Caco-2 (cell line): ENCODE data around the gene PLPP1. TPM values are rescaled to one million over a fixed set of nuclear protein-coding genes. Genes with fewer than 3 reads are reported as not detected.

Experiments
- BruUV-seq: library from RNA; stranded (reverse); fragments of 400-500 nt; replicated peaks from 2 replicates; lab custom pipeline; 2021; lab: Mats Ljungman, UMichigan
- CTCF ChIA-PET: fragments of 300-600 bp; sonication (Branson Sonifier 250); formaldehyde crosslinking; loops from one replicate; lab custom pipeline; 2022; ENCODE audit warnings: antibody characterized with exemption; lab: Charles Lee
- POLR2A ChIA-PET: fragments of 300-600 bp; sonication (Branson Sonifier 250); formaldehyde crosslinking; loops from one replicate; lab custom pipeline; 2022; ENCODE audit warnings: antibody characterized with exemption; lab: Charles Lee
- DNase-seq, 2 experiments: peaks; one replicate each; pipeline versions ENCODE4 v3.0.0 to v3.0.0-alpha.2; 2020 to 2022
- H3K27me3 ChIP-seq: replicated peaks from 2 replicates; pipeline ENCODE4 v1.6.0; 2011; ENCODE audit warnings: low read length; ENCODE audit not compliant: control insufficient read depth, insufficient read depth
- H3K36me3 ChIP-seq: 2 replicates; pipeline ENCODE4 v1.5.1; 2011; ENCODE audit warnings: low read length; ENCODE audit not compliant: control insufficient read depth, insufficient read depth
- H3K4me1 ChIP-seq: fragments of 250-450 bp; sonication (Bioruptor Pico); 2 replicates; pipeline ENCODE4 v1.5.1; 2020; ENCODE audit warnings: mild to moderate bottlenecking
- H3K4me3 ChIP-seq: 2 replicates; pipeline ENCODE4 v1.5.1; 2011; ENCODE audit warnings: low read depth, mild to moderate bottlenecking, control low read depth, low read length
- H3K9me3 ChIP-seq: fragments of 250-450 bp; sonication (Bioruptor Pico); 2 replicates; pipeline ENCODE4 v1.5.1; 2020; ENCODE audit warnings: mild to moderate bottlenecking, moderate library complexity
- H3K27ac Mint-ChIP-seq: one replicate; pipeline ENCODE4 v1.8.0; 2022; ENCODE audit warnings: mixed read lengths; ENCODE audit not compliant: unreplicated experiment
- H3K27me3 Mint-ChIP-seq: one replicate; pipeline ENCODE4 v1.8.0; 2022; ENCODE audit warnings: mixed read lengths; ENCODE audit not compliant: insufficient read depth, unreplicated experiment
- H3K36me3 Mint-ChIP-seq: one replicate; pipeline ENCODE4 v1.8.0; 2022; ENCODE audit warnings: mild to moderate bottlenecking, mixed read lengths; ENCODE audit not compliant: insufficient read depth, unreplicated experiment
- H3K4me1 Mint-ChIP-seq: one replicate; pipeline ENCODE4 v1.8.0; 2022; ENCODE audit warnings: low read depth, mixed read lengths; ENCODE audit not compliant: unreplicated experiment
- H3K4me3 Mint-ChIP-seq: one replicate; pipeline ENCODE4 v1.8.0; 2022; ENCODE audit warnings: mild to moderate bottlenecking, moderate library complexity, mixed read lengths; ENCODE audit not compliant: unreplicated experiment
- H3K9me3 Mint-ChIP-seq: one replicate; pipeline ENCODE4 v1.8.0; 2022; ENCODE audit warnings: mixed read lengths; ENCODE audit not compliant: unreplicated experiment
- intact Hi-C: fragments of 100-400 bp; cut with micrococcal nuclease; formaldehyde crosslinking; loops from one replicate; pipeline ENCODE4 v1.10.0; 2022; ENCODE audit not compliant: unreplicated experiment
- total RNA-seq: library from RNA; stranded (reverse); gene quantifications from 2 replicates; pipeline ENCODE4 v1.2.3, GENCODE V29; 2022
- TF ChIP-seq, protein P1 (sequence below), 2 experiments: fragments of 200-600 bp in 1 of 2; IDR thresholded peaks; 1 replicate in 1 of 2; 2 replicates in 1 of 2; pipeline versions ENCODE4 v1.5.1 to v1.8.0; 2011 to 2022; ENCODE audit warnings: antibody characterized with exemption in 1 of 2, control low read depth in 1 of 2, inconsistent platforms in 1 of 2, low read depth in 1 of 2, low read length in 1 of 2, mild to moderate bottlenecking in 1 of 2, moderate library complexity in 1 of 2; ENCODE audit not compliant: insufficient read depth in 1 of 2, severe bottlenecking in 1 of 2, unreplicated experiment in 1 of 2

PLPP1 gene
- total RNA-seq, 1 experiment from 2014 or later, result 49.4 TPM

DNA sequence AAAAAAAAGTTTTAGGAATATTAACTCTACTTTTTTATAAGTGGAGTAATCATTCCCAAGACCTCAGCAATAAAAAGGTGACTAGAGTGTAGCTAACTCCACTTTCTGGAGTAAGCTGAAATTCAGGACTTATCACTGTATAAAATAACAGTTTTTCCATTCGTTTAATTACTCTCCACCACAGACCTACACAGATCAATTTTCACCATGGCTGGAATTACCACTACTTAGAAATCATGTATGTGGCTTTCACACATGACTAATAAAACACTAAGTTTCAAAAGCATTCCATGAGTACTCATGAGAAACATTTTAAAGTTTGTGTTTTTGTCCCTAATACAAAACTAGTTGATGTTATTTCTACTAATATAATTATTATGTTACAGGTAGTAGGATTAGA, 9.9 kb downstream of the PLPP1 start:
- DNase-seq, result no peak
- H3K36me3 ChIP-seq, result no peaks in the 10 kb centered on the region
- TF ChIP-seq, protein P1, sequence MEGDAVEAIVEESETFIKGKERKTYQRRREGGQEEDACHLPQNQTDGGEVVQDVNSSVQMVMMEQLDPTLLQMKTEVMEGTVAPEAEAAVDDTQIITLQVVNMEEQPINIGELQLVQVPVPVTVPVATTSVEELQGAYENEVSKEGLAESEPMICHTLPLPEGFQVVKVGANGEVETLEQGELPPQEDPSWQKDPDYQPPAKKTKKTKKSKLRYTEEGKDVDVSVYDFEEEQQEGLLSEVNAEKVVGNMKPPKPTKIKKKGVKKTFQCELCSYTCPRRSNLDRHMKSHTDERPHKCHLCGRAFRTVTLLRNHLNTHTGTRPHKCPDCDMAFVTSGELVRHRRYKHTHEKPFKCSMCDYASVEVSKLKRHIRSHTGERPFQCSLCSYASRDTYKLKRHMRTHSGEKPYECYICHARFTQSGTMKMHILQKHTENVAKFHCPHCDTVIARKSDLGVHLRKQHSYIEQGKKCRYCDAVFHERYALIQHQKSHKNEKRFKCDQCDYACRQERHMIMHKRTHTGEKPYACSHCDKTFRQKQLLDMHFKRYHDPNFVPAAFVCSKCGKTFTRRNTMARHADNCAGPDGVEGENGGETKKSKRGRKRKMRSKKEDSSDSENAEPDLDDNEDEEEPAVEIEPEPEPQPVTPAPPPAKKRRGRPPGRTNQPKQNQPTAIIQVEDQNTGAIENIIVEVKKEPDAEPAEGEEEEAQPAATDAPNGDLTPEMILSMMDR (IDR thresholded peaks at IDR 0.05; ENCODE audit: insufficient read depth in 1 of 2, low read depth in 1 of 2, low read length in 1 of 2, severe bottlenecking in 1 of 2, unreplicated experiment in 1 of 2), result no peak
- H3K4me1 Mint-ChIP-seq, result peaks cover 8% of the 10 kb centered on the region
- intact Hi-C loops, result no loop called here
- no peak overlapping the region for H3K4me3 ChIP-seq
- H3K27me3 Mint-ChIP-seq, result no peaks in the 10 kb centered on the region
- H3K27ac Mint-ChIP-seq, result no peak overlapping the region
- H3K9me3 ChIP-seq, result no peaks in the 10 kb centered on the region
- no peaks in the 10 kb centered on the region for H3K27me3 ChIP-seq
- H3K36me3 Mint-ChIP-seq, result no peaks in the 10 kb centered on the region
- ChIA-PET POLR2A (no interaction called here), CTCF (no interaction called here)
- no peak overlapping the region for H3K4me3 Mint-ChIP-seq
- no peaks in the 10 kb centered on the region for H3K9me3 Mint-ChIP-seq
- peaks cover 11% of the 10 kb centered on the region for H3K4me1 ChIP-seq
- BruUV-seq, result no TSS peak

DNA sequence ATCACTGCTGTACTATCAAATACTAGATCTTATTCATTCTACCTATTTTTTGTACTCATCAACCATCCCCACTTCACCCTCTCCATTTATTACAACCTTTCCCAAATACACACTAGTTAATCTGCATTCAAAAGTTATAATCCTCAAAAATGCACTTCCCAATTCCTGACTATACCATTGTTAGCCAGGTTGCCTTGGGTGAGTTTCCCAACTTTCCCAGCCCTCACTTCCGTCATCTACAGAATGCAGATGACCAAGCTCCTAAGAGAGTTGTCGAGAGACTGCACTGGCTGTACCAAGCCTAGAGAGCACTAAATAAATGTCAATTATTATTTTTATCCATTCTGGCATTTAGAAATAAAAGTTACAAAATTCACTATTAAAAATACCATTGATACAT, 11.5 kb downstream of the PLPP1 start:
- Mint-ChIP-seq H3K9me3 (no peaks in the 10 kb centered on the region), H3K4me3 (no peak overlapping the region)

GRCh38 chr5:55521881-55522280, 12.9 kb downstream of the PLPP1 start:
- CTCF ChIA-PET, result interaction anchor here (0.6 kb wide), 1 partner anchor 212 kb away, joined by 3 read pairs; no protein-coding TSS in a partner anchor

More for the DNA sequence above, 11.5 kb downstream of the PLPP1 start:
- POLR2A ChIA-PET, result no interaction called here
- no peak overlapping the region for H3K4me3 ChIP-seq
- CTCF ChIA-PET, result no interaction called here
- Mint-ChIP-seq H3K4me1 (peaks cover 14% of the 10 kb centered on the region), H3K36me3 (no peaks in the 10 kb centered on the region), H3K27me3 (no peaks in the 10 kb centered on the region), H3K27ac (no peak overlapping the region)
- TF ChIP-seq, protein P1 (IDR thresholded peaks at IDR 0.05; ENCODE audit: insufficient read depth in 1 of 2, low read depth in 1 of 2, low read length in 1 of 2, severe bottlenecking in 1 of 2, unreplicated experiment in 1 of 2), result no peak
- no peak for DNase-seq
- no peaks in the 10 kb centered on the region for H3K9me3 ChIP-seq
- BruUV-seq, result no TSS peak
- no peaks in the 10 kb centered on the region for H3K36me3 ChIP-seq
- intact Hi-C loops, result no loop called here
- H3K4me1 ChIP-seq, result peaks cover 23% of the 10 kb centered on the region
- no peaks in the 10 kb centered on the region for H3K27me3 ChIP-seq

More at GRCh38 chr5:55521881-55522280, 12.9 kb downstream of the PLPP1 start:
- no peaks in the 10 kb centered on the region for H3K36me3 Mint-ChIP-seq
- Histone ChIP-seq H3K36me3 (no peaks in the 10 kb centered on the region; the same call in 1 of the 2 replicates), H3K9me3 (no peaks in the 10 kb centered on the region), H3K27me3 (no peaks in the 10 kb centered on the region), H3K4me1 (peaks cover 29% of the 10 kb centered on the region), H3K4me3 (no peak overlapping the region)
- H3K27ac Mint-ChIP-seq, result peak overlapping the region; percentile 22
- intact Hi-C loops, result loop anchor here (2.0 kb wide), 1 partner anchor 13 kb away; the partner anchor contains the start of gene PLPP1
- peaks cover 15% of the 10 kb centered on the region for H3K4me1 Mint-ChIP-seq
- H3K4me3 Mint-ChIP-seq, result no peak overlapping the region
- DNase-seq, result no peak
- no peaks in the 10 kb centered on the region for H3K9me3 Mint-ChIP-seq
- no TSS peak for BruUV-seq
- no peaks in the 10 kb centered on the region for H3K27me3 Mint-ChIP-seq
- POLR2A ChIA-PET, result interaction anchor here (0.6 kb wide), 1 partner anchor 113 kb away, joined by 3 read pairs; no protein-coding TSS in a partner anchor
- TF ChIP-seq, protein P1 (IDR thresholded peaks at IDR 0.05; ENCODE audit: insufficient read depth in 1 of 2, low read depth in 1 of 2, low read length in 1 of 2, severe bottlenecking in 1 of 2, unreplicated experiment in 1 of 2), result no peak
